Right lung (tissue), 5 donors: ENCODE measurements around the gene NLGN1. TPM values are rescaled to one million over a fixed set of nuclear protein-coding genes. Genes with fewer than 3 reads are reported as not detected.

Source experiments
- DNase-seq, 2 donors: peaks; one replicate each; pipeline ENCODE4 v3.0.0-alpha.2; 2013
- polyA plus RNA-seq, 5 donors: library from polyadenylated mRNA; unstranded; fragments of 120-200 nt; gene quantifications; one replicate each; pipeline versions ENCODE4 v1.2.1 to v1.2.3, GENCODE V29; 2013; ENCODE audit warnings: inconsistent platforms in 1 of 5, low replicate concordance in 1 of 5; ENCODE audit not compliant: insufficient read length in 5 of 5, insufficient read depth in 1 of 5

Gene NLGN1
- polyA plus RNA-seq, 5 donors, result 3.3 to 11.4 (median 8.6) TPM

DNA sequence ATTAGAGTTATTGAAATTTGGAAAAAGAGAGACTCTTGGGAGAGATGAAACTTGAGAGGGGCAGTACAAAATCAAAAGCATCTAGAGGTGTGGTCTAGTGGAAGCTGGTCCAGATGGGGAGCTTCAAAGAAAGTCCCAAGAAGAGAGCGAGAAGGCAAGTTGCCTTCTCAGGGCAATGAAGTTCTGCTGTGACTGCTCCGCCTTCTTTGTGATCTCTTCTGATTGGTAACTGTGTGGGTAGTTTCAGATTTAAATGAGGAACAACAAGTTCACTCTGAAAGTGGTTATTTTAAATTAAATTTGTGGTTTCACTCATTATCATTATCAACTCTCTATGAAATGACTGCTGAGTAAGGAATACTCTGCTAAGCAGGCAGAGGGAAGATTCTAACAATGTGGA lies 233.3 kb downstream of the NLGN1 start:
- DNase-seq, result no peak

- no peak for DNase-seq
Observed at GRCh38 chr3:173632945-173633344, 235.4 kb downstream of the NLGN1 start.

GRCh38 chr3:173635826-173636225 lies 238.3 kb downstream of the NLGN1 start:
- DNase-seq, result no peak

DNA sequence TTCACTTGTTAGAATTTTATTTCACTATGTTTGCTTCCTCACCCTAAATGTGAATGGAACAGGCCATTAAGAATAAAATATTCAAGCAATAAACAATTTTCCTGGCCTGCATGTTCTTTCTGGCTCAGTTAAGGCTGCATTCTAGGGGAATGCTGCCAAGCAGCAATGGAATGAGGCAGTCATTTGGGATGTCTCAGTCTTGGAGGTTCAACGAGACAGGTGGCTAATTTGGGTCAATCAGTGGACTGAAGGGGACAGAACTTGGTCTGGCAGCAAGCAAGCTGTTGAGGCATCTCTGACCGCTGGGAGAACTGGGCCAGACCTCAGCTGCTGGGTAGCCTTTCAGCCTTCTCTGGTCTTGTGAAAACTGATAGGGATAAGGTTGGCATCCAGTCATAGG lies 241.6 kb downstream of the NLGN1 start:
- DNase-seq, result no peak

GRCh38 chr3:173641696-173642095 lies 244.2 kb downstream of the NLGN1 start:
- DNase-seq, result no peak

- DNase-seq, result no peak
Observed at GRCh38 chr3:173644086-173645082, 246.8 kb downstream of the NLGN1 start.

GRCh38 chr3:173650596-173650995 lies 253.1 kb downstream of the NLGN1 start:
- DNase-seq, result no peak

GRCh38 chr3:173652093-173652492 lies 254.5 kb downstream of the NLGN1 start:
- DNase-seq, result no peak

- DNase-seq, result no peak
Observed at GRCh38 chr3:173653781-173654180, 256.2 kb downstream of the NLGN1 start.

DNA sequence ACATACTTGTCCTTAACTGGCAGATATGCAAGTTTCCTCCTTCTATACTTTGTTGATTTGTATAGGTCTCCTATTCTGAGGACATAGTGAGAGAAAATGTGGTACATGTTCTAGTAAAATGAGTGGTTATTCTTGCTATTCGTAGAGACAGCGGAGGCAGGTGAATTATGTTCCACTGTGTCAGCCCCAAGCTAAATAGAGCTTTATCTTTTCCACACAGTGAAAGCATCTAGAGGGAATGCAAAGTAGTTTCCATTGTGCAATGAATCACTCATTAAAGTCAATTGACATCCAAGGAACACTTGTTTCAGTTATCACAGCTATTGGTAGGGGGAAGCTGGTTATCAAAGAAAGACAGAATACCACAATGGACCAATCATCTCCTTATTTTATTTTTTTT lies 262.4 kb downstream of the NLGN1 start:
- DNase-seq, result no peak

DNA sequence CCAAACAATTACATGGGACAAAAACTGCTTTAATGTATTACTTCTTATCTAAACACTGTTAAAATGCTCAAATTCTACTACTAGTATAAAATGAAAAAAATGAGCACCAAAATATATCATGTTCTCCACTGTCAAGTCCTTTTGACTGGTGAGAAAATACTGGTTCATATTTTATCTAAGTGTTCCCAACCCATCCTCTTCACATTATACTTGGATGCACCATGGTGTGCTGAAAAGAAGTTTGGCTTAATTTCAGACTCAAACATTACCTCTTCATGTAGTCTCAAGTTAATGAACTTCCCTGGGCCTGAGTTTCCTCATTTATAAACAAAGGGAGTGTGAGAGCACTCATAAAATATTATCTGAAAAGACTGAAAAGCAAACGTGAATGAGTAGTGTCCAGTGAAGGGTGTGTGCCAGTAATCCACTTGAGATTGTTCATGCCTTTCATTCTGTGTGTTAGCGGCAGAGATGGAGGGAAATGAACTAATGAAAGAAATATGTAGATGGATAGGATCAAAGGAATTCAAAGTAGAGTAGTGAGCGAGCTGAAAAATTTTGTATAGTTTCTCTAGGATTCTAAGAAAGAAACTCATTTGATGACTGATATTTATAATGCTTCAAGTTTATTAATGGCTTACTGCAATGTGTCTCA lies 263.2 kb downstream of the NLGN1 start:
- no peak for DNase-seq

DNA sequence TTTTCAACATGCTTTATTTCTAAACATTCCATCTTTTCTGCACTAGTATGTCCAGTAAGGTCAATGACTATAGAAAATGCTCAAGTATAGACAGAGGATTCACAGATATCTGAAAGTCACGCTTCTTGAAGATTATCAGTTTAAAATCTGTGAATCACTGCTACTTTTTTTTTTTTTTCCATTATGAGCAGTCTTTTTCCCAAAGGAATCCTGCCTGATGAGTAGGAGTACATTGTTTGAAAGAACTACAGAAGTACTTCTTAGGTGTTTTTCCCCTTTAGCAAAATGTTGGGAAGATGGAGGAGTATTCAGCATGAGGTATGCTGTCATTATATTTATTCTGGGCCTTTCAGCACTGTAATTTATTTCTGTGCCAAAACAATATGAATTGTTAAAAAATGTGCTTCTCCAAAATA lies 266.2 kb downstream of the NLGN1 start:
- DNase-seq, result no peak

DNA sequence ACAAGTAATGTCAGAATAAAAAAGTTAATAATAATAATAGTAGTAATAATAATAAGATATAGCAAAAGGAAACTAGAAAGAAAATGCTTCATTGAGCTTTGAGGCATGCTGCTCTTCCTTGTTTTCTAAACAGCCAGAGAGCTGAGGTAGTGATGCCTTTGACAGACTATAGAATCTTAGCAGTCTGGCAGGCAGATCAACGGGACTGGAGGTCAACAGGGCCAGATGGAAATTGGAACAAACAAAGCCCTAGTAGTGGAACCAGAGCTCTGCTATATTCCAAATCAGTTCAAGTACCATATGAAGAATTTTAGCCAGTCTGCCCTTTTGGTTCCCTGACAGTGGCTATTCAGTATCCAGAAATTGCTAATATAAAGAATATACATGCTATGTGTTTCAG lies 278.6 kb downstream of the NLGN1 start:
- DNase-seq, result no peak

DNA sequence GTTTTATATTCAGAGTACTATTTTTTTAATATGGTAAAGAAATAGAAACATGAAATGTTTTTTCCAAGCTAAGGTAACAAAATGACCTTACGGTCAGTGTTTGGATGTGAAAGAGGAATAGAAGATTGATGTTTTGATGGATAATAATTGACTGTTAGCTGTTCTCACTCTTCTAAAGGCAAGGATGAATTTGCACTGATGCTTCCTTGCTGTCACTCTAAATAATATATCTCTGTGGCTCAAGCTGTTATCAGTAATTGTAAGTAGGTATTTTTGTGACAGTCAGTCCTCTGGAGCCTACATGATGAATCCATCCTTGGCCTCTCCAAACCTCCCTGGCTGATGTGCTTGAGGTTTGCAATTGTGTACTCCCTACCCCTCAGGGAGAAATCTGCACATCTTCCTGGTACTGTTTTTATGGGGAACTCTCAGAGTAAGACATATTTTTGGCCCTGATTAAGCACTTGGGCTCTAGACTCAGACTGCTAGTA lies 283.7 kb downstream of the NLGN1 start:
- DNase-seq, result no peak

GRCh38 chr3:173685456-173685855 lies 287.9 kb downstream of the NLGN1 start:
- DNase-seq, result no peak

GRCh38 chr3:173688216-173688842 lies 290.8 kb downstream of the NLGN1 start:
- DNase-seq, result no peak

GRCh38 chr3:173690542-173691180 lies 293.1 kb downstream of the NLGN1 start:
- DNase-seq, result no peak

DNA sequence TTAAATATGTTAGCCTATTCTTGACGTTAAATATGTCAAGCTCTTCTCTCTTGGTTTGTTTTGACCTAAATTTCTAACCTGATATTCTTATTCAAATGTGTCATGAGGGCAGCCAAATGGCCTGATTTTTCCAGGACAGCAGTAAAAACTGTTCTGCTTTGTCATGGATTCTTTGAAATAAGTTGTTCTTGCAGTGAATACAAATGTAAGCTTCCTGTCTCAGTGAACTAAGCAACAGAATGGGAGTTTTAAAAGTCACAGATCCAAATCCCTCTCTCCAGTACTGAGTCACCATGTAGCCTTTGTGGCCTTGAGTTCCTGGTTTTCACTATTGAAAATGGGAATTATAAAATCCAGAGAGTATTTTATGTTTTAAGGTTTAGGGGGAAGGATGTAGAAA lies 301.8 kb downstream of the NLGN1 start:
- DNase-seq, result no peak

- DNase-seq, result no peak
Observed at GRCh38 chr3:173700336-173700735, 302.8 kb downstream of the NLGN1 start.

GRCh38 chr3:173702561-173702960 lies 305.0 kb downstream of the NLGN1 start:
- DNase-seq, result no peak

DNA sequence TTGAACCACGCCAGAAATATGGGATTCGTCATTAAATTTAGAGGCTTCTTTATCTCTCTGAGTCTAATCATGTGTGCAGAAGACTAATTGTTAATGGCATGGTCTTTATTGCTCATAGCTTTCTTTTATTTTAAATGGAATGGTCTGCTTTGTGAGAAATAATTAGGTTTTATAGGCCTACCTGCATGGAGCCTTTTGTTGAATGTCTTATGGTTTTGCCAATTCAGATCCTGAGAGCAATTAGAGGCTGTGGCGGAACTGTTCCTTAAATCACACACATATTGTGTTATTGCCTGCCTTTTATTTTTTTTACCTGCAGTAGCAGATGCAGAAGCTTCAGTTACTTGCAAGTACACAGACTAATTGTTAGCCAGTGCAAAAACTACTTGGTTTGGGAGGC lies 306.2 kb downstream of the NLGN1 start:
- DNase-seq, result no peak

DNA sequence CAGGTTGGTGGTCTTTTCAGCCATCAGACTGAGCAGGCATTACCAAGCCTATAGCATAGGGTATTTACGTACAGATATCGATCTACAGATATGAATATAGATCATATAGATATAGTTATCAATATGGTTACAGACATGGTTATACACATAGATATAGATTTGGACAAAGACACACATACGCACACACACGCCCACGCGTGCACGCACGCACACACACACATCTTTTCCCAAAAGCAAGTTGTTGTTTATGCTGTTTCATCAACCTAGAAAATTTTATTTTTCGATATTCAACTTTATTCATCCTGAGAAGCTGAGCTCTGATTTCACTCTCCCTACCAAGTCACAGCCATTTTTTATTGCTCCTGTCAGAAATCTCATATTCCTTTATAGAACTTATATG lies 309.1 kb downstream of the NLGN1 start:
- no peak for DNase-seq
